ENCODE results near the gene ADAMTS20. TPM values are rescaled to one million over a fixed set of nuclear protein-coding genes. Genes with fewer than 3 reads are reported as not detected.
"Not testable (repeated sequence)": the region's sequence is repeated elsewhere in the genome, so short reads cannot be mapped to it uniquely, and the experiment has no call there.

ADAMTS20 gene
- total RNA-seq, 1 donor from 2014 or later: not detected

DNA sequence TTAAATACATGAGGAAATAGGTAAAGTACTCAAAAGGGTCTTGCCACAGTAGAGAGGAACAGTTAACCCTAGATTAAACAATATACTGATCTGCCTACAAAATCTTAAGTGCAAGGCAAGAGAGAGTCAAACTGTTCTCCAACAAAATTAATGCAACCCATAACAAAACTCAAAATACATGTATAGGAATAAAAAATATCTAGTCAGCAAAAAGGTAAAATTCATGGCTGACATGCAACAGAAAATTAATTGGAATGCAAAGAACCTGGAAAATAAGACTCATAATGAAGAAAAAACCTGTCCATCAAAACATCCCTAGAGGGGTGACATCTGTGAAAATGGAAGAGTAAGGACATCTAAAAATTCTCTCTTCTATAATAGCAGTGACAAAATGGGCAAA lies 173.6 kb downstream of the ADAMTS20 start:
- intact Hi-C loops (cut with DNase I): no loop called here
- ATAC-seq (no peak), DNase-seq (ENCODE audit: low spot score) (no peak)

GRCh38 chr12:43370263-43370662 lies 181.7 kb downstream of the ADAMTS20 start:
- ATAC-seq (no peak), DNase-seq (ENCODE audit: low spot score) (no peak)
- intact Hi-C loops (cut with DNase I): no loop called here

GRCh38 chr12:43362910-43363694 lies 188.9 kb downstream of the ADAMTS20 start:
- intact Hi-C loops (cut with DNase I): no loop called here
- DNase-seq (ENCODE audit: low spot score) (no peak), ATAC-seq (no peak)

GRCh38 chr12:43361031-43361710 lies 190.8 kb downstream of the ADAMTS20 start:
- intact Hi-C loops (cut with DNase I): no loop called here
- DNase-seq (ENCODE audit: low spot score) (no peak), ATAC-seq (no peak)

DNA sequence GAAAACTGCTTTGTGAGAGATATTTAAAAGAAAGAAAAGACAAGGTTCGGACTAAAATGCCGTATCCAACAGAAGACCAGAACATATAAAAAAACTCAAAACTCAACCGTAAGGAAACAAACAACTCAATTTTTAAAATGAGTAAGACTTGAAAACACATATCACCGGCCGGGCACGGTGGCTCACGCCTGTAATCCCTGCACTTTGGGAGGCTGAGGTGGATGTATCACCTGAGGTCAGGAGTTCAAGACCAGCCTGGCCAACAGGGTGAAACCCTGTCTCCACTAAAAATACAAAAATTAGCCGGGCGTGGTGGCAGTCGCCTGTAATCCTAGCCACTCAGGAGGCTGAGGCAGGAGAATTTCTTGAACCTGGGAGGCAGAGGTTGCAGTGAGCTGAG lies 192.0 kb downstream of the ADAMTS20 start:
- ATAC-seq; intact Hi-C loops (cut with DNase I); DNase-seq (ENCODE audit: low spot score): not testable (repeated sequence)

- no peak for ATAC-seq
- intact Hi-C loops (cut with DNase I): no loop called here
- no peak for DNase-seq (ENCODE audit: low spot score)
These were observed 194.9 kb downstream of the ADAMTS20 start for GRCh38 chr12:43357141-43357540.

- no peak for ATAC-seq
- intact Hi-C loops (cut with DNase I): no loop called here
- no peak for DNase-seq (ENCODE audit: low spot score)
These were observed 200.0 kb downstream of the ADAMTS20 start for GRCh38 chr12:43352001-43352400.

DNA sequence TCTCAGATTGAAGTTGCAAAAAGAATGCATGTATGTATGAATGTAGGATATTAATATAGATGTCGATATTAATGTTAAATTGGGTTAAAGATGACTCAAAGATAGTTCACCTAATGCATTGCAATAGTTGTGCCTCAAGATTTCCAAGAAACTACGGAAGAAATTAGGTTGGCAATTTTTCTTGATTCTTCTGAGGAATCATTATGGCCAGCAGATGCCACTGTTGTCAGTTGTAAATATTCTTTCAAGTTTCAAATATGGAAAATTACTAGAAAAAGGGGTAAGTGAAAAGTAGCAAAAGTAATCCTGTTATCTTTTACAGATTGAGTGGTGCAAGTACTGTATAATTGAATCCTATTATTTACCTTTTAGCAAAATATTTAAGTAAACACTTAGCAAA lies 202.1 kb downstream of the ADAMTS20 start:
- DNase-seq (ENCODE audit: low spot score) (no peak), ATAC-seq (no peak)
- intact Hi-C loops (cut with DNase I): no loop called here

GRCh38 chr12:43348221-43348620 lies 203.8 kb downstream of the ADAMTS20 start:
- DNase-seq (ENCODE audit: low spot score) (no peak), ATAC-seq (no peak)
- intact Hi-C loops (cut with DNase I): no loop called here

DNA sequence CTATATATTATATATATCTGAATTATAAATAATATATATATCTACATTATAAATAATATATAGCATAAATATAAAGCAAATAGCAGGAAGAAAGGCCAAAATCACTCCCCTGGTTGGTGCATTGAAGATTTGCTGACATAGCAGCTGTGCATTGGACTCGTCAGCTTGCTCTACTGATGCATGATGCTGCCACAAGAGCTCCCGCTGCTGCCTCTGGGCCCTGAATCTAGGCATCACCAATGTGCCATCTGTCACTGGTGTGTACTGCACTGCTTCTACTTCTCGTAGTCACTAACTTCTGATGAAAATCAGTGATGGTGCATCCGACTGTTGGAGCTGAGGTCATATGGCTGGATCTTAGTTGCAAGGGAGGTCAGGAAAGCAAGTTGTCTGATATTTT lies 205.0 kb downstream of the ADAMTS20 start:
- intact Hi-C loops (cut with DNase I): no loop called here
- ATAC-seq (no peak), DNase-seq (ENCODE audit: low spot score) (no peak)

GRCh38 chr12:43345023-43345422 lies 207.0 kb downstream of the ADAMTS20 start:
- intact Hi-C loops (cut with DNase I): no loop called here
- ATAC-seq (no peak), DNase-seq (ENCODE audit: low spot score) (no peak)

DNA sequence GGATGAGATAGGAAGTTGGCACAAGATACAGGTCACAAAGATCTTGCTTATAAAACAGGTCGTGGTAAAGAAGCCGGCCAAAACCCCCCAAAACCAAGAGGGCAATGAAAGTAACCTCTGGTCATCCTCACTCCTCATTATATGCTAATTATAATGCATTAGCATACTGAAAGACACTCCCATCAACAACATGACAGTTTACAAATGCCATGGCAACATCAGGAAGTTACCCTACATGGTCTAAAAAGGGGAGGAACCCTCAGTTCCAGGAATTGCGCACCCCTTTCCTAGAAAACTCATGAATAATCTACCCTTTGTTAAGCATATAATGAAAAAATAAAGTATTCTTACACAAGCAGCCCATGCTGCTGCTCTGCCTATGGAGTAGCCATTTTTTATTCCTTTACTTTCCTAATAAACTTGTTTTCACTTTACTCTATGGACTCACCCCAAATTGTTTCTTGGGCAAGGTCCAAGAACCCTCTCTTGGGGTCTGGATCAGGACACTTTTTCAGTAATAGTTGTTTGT lies 210.2 kb downstream of the ADAMTS20 start:
- ATAC-seq; DNase-seq (ENCODE audit: low spot score); intact Hi-C loops (cut with DNase I): not testable (repeated sequence)

DNA sequence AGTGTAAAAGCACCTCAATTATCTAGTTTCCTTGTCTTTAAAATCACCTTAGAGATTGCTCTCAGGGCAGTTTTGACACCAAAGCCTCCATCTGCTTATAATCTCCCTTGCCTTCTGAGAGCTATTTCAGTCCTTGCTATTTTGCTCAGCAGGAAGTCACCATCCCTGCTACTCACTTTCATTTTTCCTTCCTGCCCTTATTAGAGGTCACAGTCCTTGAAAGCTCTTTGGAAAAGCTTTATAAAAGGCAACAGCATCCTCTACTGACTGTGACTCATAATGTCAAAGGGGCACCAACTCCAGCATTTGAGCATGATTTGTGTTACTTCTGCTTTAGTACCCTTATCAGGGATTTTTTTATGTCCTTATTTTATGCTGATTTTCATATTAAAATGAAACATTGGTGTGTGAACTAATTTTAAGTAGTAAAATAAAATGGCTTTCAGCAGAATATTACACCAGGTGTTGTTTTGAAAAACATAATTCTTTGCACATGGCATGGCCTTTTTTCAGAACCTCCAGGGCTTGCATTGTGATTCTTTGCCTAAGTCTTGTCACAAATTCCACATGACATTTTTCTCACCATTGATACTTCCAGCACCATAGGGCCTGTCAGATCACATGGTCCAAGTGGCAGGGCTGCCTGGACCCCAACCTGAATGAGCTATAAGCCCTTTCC lies 213.0 kb downstream of the ADAMTS20 start:
- DNase-seq (ENCODE audit: low spot score) (no peak), ATAC-seq (peak; percentile 94)
- intact Hi-C loops (cut with DNase I): no loop called here

GRCh38 chr12:43337571-43338444 lies 214.2 kb downstream of the ADAMTS20 start:
- ATAC-seq (no peak), DNase-seq (ENCODE audit: low spot score) (no peak)
- intact Hi-C loops (cut with DNase I): no loop called here

GRCh38 chr12:43336962-43337555 lies 214.9 kb downstream of the ADAMTS20 start:
- intact Hi-C loops (cut with DNase I): no loop called here
- DNase-seq (ENCODE audit: low spot score) (no peak), ATAC-seq (no peak)

DNA sequence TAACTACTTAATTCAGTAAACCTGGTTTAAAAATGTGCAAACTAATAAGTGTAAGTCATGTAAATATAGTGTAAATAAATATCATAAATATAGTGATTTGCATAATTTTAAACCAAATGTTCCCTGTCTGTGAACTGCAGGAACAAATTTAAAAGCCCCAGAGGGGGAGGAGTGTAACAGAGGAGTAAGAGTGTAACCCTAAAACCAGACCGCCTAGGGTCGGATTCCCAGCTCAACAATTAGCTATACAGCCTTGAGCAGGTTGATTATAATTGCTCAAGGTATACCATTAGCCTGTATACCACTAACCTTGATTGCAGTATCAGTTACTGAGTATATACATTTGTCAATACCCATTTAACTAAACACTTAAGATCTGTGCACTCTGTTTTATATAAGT lies 218.4 kb downstream of the ADAMTS20 start:
- DNase-seq (ENCODE audit: low spot score): no peak
- ATAC-seq: no peak
- intact Hi-C loops (cut with DNase I): no loop called here

- DNase-seq (ENCODE audit: low spot score) (no peak), ATAC-seq (no peak)
- intact Hi-C loops (cut with DNase I): no loop called here
These were observed 218.9 kb downstream of the ADAMTS20 start for GRCh38 chr12:43332977-43333640.

GRCh38 chr12:43331935-43332334 lies 220.1 kb downstream of the ADAMTS20 start:
- intact Hi-C loops (cut with DNase I): no loop called here
- ATAC-seq (no peak), DNase-seq (ENCODE audit: low spot score) (no peak)

Measured in sciatic nerve (tissue), 2 donors.